H4 (cell line): ENCODE results near the gene ECHDC3. TPM values are rescaled to one million over a fixed set of nuclear protein-coding genes. Genes with fewer than 3 reads are reported as not detected.

Experiments
- DNase-seq: peaks from one replicate; pipeline ENCODE4 v3.0.0-alpha.2; 2015; ENCODE audit warnings: low spot score
- total RNA-seq: library from RNA; depleted of rRNA; stranded (reverse); fragments of >200 nt; shearing (Covaris generic); gene quantifications from 2 replicates; pipeline ENCODE4 v1.2.3, GENCODE V29; 2014

The ECHDC3 gene
- total RNA-seq, 1 experiment from 2014 or later = 3.6 TPM

DNA sequence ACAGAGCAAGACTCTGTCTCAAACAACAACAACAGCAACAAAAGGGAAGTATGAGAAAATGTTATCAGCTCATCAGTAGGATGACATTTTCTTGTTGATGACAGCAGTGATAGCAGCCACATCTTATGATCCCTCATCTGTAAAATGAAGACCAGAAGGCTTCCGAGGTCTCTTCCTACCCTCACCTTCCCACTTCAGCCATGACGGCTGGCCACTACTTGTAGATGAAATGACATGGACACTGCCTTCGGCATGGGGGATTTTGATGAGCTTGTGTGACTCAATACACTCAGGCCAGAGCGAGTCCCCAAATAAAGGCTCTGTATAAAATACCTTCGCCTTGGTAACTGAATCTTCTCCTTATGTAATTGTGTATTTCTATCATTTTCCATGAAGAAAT lies 6.7 kb downstream of the ECHDC3 start:
- no peak for DNase-seq

DNA sequence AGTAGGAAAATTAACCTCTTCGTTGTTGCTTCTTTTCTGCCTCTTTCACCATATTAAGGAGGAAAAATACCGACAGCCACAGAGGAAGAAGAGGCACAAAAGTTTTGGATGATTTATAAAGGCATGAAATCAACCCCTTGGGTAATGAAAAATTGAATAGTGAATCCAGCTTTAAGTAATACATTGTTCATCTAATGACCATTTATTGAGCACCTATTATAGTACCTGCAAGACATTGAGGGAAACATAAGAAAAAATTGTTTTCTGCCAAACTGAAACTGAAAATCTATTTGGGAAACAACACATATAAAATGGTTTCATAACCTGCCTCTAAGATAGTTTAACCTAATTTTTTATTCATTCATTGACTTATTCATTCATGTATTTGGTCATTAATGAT lies 8.2 kb downstream of the ECHDC3 start:
- no peak for DNase-seq

DNA sequence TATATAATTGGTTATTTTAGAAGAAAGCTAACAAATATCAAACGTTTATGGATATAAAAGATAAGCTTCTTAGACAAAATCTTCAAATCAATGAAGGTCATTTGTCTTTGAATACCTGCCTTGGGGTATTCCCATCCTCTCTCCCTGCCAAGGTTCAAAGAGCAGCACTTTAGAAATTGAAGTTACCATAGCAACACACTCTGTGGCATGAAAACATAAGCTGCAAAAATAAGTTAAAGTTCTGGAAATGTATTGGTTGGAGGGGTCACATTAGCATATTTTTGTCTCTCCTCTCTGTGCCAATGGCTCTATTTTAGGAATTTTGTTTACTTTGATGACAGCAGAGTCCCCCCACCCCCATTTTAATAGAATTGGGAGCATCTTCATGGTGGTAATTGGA lies 12.0 kb downstream of the ECHDC3 start:
- DNase-seq = no peak

DNA sequence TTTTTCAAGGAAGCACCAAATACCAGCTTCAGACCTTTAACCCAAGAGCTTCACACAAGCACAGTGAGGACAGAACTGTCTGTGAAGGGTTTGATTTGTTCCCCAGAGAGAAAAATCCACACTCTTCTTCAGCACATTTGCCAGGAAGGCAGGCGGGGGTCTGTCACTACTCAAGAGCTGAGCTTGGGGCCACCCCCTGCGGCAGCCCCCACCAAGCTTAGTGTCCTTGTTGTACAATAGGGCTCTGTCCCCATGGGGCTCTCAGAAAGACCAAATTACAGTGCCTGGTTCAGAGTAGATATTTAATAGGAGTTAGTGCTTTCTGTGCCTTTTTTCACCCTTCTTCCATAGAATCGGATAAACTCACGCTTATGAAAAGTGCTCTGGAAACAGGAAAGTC lies 12.4 kb downstream of the ECHDC3 start:
- no peak for DNase-seq

DNA sequence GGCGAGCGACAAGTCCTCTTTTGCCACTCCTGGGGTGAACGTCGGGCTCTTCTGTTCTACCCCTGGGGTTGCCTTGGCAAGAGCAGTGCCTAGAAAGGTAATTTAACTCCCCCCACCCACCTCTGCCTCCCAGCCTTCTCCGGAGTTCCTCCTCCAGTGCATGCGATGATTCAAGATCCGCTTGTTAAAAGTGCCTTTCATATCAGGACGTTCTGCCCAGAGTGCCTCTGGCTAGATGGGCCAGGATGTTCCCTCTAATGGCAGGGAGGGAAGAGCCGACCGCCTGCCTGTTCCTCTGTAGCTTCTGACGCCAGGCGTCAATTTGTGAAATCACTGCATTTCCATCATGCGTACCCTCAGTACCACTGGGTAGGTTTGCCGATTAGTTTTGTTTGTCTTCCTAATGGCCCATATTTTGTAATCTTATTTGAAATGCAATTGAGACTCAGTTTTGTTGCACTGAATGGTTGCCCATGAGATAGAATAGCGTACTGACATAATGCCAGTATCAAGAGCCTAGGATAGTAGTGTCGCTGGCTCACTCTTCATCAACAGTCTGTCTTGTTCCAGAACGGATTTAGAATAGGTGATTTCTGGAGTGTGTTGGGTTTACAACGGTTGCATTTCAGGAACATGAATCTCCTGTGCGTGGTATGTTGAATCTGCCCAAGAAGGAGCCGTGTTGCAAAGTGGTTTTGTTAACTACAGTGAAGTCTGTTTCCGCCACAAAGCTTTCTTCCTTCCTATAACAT lies 13.5 kb downstream of the ECHDC3 start:
- no peak for DNase-seq

DNA sequence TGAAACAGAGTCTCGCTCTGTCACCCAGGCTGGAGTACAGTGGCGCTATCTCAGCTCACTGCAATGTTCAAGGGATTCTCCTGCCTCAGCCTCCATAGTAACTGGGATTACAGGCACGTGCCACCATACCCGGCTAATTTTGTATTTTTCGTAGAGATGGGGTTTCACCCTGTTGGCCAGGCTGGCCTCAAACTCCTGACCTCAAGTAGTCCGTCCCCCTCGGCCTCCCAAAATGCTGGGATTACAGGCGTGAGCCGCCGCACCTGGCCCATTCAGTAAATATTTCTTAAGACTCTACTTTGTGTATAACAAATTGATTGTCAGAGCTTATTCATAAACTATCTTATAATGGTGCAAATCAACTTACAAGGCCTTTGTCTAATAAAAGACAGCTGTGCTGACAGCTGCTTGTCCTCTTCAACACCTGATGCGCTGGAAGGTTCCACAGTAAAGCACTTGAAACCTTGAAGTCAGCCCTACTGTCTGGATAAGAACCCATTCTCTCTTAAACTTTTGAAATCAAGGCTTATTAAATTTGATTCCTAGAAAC lies 14.7 kb downstream of the ECHDC3 start:
- DNase-seq = no peak

DNA sequence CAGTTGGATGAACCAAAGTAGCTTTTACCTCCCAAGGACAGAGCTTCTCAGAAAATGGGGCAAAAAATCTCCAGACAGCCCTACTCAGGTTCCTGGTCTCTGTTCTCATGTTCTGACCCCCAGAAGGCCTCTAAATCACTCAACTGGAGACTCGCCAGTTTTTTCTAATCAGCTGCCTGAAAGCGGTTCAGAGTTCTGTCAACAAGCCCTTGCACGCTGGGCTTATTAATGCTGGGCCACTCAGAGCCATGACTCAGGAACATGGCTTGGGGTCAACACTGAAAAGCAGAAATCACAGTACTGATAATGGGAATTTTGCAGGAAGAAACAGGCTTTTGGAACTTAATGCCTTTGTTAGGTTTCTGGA lies 15.3 kb downstream of the ECHDC3 start:
- peak; percentile 33 for DNase-seq

DNA sequence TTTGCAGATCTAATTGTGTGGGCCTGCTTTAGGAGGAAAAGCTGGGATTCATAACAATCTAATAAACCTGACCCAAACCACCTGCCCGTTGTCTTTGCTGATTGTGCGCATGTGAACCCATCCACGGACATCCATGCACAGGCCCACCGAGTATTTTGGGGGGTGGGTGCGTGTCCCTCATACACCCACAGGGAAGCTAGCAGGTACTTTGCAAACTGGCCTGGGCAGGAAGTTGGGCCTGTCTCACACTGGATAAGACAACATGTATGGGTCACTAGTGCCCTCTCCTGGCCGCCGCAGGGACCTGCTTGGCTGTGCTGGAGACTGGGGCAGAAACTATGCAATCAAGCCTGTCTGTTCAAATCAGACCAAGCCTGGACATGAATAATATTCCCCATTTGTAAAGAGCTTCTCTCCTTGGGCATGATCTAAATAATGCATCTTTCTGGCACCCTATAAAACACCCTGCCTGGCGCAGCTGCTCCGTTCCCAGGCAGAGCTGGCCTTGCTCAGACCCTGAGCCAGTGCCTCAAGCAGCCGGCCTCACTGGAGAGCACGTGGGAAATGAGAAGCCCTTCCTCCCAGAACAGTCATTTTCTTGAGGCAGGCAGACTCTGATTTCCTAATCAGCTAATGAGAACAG lies 15.8 kb downstream of the ECHDC3 start:
- DNase-seq = peak; percentile 71

DNA sequence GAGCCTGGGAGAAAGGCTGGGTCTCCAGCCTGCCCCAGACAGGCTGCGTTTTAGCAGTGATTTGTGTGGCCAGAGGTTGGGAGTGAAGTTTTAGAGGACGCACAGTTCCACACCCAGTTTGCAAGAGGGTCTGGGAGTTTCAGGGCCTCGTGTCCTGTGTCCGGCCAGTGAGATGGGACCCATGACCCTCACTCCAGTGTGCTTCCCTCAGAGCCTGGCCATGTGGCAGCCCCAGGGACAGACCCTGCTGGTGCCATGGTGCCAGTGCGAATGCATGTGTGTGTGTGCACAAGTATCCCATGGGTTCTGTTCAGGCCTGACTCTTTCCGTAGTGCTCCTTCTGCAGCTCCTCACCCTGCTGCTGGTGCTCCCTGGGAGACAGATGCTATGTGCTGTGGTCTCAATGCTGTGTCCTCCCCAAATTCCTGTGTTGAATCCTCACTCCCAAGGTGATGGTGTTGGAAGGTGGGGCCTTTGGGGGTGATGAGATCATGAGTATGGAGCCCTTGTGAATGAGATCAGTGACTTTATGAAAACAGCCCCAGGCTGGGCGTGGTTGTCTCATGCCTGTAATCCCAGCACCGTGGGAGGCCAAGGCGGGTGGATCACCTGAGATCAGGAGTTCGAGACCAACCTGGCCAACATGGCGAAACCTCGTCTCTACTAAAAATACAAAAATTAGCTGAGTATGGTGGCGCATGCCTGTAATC lies 16.5 kb downstream of the ECHDC3 start:
- DNase-seq = no peak

DNA sequence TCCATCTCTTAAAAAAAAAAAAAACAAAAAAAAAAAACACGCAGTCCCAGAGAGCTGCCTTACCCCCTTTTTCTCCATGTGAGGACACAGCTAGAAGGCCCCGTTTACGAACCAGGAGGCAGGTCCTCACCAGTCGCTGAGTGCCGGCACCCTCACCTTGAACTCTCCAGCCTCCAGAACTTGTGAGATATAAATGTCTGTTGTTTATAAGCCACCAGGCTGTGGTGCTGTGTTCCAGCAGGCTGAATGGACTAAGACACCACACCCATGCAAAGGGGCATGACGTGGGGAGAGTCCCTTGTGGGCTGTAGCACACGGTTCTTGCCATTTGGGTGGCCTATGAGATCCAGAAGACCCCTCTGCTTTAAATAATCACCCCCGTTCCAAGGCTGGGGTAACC lies 17.2 kb downstream of the ECHDC3 start:
- no peak for DNase-seq

DNA sequence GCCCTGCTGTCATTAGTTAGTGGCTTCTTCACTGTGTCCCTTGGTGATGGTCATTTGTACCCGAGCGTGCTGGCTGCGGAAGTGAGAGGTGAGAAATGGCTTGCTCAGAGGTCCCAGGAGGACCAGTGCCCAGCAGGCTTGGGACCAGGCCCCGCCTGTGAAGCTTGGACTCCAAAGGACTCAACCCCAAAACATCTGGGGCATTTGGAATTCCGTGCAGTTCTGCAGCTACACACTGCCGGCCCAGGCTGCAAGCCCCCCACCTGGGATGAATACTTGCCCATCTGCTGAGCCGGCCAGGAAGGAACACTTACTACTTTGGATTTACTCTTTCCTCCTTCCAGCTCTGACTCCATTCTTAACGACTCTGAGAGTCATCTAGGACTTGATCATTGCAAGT lies 18.0 kb downstream of the ECHDC3 start:
- DNase-seq = no peak

DNA sequence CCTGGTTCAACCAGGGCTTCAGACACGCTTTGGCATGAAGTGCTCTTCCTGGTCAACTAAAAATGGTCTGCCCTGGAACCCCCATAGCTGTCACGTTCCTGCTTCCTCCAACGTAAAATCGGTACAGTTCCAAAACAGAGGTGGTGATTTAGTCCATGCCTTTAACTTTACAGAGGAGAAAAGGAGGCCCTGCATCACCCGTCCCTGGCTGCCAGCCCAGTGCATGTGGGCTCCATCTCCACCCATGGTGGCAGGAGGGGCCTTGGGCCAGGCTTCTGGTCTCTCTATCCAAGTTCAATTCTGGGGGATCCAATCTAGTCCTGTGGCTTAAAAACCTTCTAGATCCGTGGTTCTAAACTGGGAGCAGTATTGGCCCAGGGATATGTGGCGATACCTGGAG lies 18.7 kb downstream of the ECHDC3 start:
- DNase-seq = no peak

DNA sequence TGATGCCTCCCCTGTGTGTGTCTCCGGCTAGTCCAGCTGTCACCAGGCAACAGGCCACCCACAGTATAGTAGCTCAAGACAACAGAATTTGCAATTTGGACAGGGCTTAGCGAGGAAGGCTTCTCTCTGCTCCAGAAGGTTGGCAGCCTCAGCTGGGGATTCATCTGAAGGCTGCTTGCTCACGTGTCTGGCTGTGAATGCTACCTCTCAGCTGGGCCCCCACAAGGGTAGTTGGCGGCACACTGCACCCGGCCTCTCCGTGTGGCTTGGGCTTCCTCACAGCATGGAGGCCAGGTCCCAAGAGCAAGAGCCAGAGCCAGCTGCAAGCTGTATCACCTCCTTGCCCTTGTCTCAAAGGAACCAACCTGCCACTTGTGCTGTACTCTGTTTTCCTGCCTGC lies 19.2 kb downstream of the ECHDC3 start:
- no peak for DNase-seq

DNA sequence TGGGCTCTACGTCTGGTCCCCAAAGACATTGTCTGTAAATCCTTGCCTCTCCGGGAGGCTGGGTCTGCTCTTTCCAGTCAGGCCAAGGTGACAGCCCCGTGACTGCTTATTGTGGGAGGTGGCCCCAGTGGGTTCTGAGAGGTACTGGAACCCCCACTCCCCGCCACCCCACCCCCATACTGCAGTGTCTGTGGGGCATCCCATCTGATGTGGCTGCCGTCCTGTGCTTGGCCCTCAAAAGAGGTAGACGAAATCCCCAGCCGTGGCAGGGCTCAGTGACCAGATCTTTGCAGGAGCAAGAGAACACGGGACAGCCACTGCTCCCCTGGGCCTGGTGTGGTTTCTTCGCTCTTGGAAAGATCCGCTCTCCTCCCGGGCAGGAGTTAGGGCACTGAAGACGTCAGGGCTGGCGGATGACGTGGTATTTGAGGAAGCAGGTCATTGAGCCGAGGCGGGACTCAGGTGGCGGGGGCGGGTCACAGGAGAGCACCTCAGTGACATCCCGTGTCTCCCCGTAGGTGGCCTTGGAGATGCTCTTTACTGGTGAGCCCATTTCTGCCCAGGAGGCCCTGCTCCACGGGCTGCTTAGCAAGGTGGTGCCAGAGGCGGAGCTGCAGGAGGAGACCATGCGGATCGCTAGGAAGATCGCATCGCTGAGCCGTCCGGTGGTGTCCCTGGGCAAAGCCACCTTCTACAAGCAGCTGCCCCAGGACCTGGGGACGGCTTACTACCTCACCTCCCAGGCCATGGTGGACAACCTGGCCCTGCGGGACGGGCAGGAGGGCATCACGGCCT lies 20.7 kb downstream of the ECHDC3 start:
- no peak for DNase-seq

DNA sequence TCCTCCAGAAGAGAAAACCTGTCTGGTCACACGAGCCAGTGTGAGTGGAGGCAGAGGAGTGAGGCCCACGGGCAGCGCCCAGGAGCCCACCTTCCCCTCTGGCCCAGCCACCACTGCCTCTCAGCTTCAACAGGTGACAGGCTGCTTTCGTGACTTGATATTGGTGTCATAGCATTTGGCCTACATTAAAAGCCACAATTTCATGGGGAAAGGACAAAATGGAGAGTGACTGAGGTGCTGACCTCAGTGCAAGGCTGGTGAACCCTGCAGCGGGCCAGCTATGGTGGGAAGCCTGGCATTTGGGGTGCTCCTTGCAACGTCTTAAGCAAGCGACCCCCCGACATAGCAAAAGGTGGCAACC lies 21.3 kb downstream of the ECHDC3 start:
- DNase-seq = no peak

DNA sequence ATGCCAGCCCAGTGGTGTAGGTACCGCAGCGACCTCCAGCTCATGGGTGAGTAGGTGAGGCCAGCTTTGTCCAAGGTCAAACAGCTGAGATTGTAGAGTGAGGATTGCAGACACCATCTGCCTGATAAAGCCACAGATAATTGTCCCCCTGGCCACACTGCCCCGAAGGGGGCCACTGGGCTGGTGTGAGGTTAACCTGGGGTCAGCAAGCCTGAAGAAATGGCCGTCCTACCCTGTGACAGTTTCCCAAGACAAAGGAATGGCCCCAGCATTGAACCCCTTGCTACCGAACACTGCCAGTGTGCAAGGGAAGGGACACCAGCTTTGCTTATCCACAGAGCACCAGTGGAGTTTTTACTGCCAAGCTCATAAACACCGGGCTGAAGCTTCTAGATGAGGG lies 23.0 kb downstream of the ECHDC3 start:
- no peak for DNase-seq

DNA sequence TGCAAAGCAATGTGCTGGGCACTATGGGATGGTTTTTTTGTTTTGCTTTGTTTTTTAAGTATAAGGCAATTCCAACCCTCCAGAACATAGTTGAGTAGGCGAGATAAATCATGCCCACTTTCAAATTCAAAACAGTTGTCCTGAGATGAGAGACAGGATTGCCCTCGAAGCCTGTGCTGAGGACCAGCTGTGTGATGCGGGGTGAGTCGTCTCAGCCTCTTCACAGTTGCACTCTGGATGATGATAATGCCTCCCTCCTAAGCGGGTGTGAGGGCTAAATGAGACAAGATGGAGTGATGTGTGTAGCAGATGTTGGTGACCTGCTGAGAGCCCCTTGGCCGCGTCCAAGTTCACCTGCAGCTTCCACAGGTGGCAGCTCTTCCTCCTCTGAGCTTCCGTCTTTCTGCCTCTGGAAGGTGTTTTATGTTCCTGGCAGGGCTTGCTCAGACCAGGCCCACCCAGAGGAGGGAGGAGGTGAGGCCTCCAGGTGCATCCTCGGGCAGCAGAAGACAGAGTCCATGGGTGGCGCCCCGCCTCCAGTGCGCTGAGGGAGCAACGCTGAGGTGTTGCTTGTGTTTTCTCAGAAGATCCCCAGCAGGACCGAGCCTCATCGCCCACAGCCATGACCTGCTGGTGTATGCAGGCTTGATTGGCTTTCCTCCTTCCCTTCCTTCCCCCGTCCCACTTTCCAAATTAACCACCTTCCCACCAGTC lies 30.6 kb downstream of the ECHDC3 start:
- no peak for DNase-seq

DNA sequence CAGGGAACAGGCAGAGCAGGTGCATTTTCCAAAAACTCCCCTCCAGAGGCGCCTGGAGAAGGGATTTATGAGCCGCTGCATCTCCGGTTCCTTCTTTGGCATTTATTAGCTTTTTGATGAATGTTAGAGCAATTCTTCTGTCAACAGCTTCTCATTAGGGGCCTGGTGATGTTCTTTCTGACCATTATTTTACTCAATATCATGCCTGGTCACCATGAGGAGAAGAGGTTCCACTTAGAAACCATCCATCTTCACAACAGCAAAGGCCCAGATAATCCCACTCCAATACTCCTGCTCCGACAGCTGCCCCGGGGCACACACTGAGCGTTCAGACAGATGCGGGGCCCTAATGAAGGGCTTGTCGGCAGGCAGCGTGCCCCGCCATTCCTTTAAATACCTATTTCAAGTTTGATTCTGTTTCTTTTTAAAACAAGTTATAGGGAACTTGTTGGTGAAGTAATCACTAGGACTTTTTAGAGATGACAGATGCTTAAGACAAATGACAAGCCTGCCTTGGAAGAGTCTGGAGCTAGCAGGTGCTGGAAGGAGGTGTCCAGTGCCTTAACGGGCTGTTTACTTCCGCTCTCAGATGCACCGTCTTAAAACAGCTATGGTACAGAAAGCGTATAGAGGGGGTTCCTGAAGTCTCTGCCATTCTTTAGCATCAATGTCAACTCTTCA lies 31.7 kb downstream of the ECHDC3 start:
- DNase-seq = no peak

DNA sequence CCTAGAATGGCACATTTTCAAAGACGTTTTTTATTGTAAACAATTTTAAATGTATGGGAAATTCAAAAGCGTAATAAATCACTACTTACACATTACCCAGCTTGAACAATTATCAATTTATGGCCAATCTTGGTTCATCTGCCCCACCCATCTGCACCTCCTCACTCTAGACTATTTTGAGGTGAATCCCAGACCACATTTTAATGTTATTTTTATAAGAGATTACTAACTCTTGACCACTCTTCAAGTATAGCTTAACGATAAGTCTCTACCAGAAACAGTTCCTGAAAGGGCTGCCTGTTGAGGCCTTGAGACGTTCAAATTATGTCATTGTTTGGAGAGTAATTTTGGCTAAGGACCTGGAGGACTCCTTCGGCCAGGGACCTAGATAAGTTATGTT lies 33.2 kb downstream of the ECHDC3 start:
- no peak for DNase-seq

DNA sequence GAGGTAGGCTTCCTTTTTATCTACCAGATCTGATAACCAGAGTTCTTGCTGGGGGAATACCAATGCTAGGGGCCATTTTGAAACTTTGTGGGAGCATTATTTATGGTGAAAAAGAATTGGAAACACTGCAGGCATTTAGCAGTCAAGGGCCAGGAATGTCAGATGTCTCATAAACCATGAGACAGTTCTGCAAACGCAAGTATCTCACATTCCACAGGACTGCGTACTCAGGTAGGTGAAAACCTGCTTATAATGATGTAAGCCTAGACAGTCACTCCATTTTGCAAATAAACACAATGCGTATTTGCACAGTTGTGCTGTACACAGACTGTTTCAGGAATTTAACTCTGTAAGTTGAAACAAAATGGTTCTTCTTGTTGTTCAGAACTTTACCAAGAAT lies 33.9 kb downstream of the ECHDC3 start:
- DNase-seq = no peak

DNA sequence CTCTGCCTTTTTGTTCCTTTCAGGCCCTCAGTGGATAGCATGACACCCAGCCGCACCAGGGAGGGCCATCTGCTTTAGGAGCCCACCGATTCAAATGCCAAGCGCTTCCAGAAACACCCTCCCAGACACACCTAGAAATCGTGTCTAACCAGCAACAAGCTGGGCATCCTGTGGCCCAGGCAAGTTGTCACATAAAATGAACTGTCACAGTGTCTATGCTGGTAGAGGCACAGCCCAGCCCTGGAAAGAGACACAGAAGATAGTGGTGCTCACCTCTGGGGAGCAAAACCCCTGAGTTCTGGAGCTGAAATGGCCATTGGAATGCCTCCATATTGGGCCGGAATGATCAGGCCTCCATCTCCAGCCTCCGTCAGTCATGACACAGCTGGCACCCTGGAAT lies 38.9 kb downstream of the ECHDC3 start:
- DNase-seq = no peak
